HCT116 (cell line): ENCODE results near the gene TWNK. TPM values are rescaled to one million over a fixed set of nuclear protein-coding genes. Genes with fewer than 3 reads are reported as not detected.

ENCODE experiments used
- ATAC-seq: fragments of 200-7000 bp; cut with Tn5 transposase; 2 replicates; pipeline ENCODE4 v1.9.1; 2020; ENCODE audit warnings: mild to moderate bottlenecking, moderate library complexity
- BruUV-seq: library from RNA; stranded (reverse); fragments of 400-500 nt; replicated peaks from 2 replicates; lab custom pipeline; 2021; lab: Mats Ljungman, UMichigan
- CTCF ChIA-PET: fragments of 300-600 bp; sonication (Branson Sonifier 250); formaldehyde crosslinking; loops from one replicate; lab custom pipeline; 2021; ENCODE audit warnings: antibody characterized with exemption; lab: Charles Lee
- POLR2A ChIA-PET: fragments of 300-600, 350-600 bp; sonication (Branson Sonifier 250); formaldehyde crosslinking; loops from one replicate; lab custom pipeline; 2021; ENCODE audit warnings: antibody characterized with exemption; lab: Charles Lee
- RAD21 ChIA-PET, 2 experiments: fragments of 300-600 bp; sonication (Branson Sonifier 250); formaldehyde crosslinking; loops; one replicate each; lab custom pipeline; 2023; ENCODE audit warnings: low total read pairs in 2 of 2; ENCODE audit not compliant: uncharacterized antibody in 2 of 2, unreplicated experiment in 2 of 2, low non-redundant PET in 1 of 2; lab: Charles Lee
- DNase-seq: peaks from one replicate; pipeline ENCODE4 v3.0.0-alpha.2; 2010; ENCODE audit warnings: low read depth, low spot score
- H2AFZ ChIP-seq: fragments of 200-600 bp; shearing (Covaris generic), sonication (generic); 2 replicates; pipeline ENCODE4 v1.6.1; 2017; ENCODE audit warnings: low read depth, mixed run types, mixed read lengths, antibody characterized with exemption, low read length; ENCODE audit not compliant: poor library complexity, severe bottlenecking
- H3K27ac ChIP-seq: 2 replicates; pipeline ENCODE4 v1.5.1; 2012; ENCODE audit warnings: low read depth, low read length
- H3K27me3 ChIP-seq: fragments of 200-600 bp; sonication (generic); 2 replicates; pipeline ENCODE4 v1.6.1; 2016; ENCODE audit warnings: mixed run types, low read length, mixed read lengths; ENCODE audit not compliant: insufficient read depth
- H3K36me3 ChIP-seq, 2 experiments: fragments of 200-500 bp in 1 of 2; fragments of 200-600 bp in 1 of 2; sonication (Bioruptor generic) in 1 of 2; sonication (generic) in 1 of 2; 2 replicates each; pipeline versions ENCODE4 v1.5.1 to v1.6.1; 2014 to 2016; ENCODE audit warnings: low read length in 2 of 2, inconsistent platforms in 1 of 2, mixed read lengths in 1 of 2, mixed run types in 1 of 2; ENCODE audit not compliant: insufficient read depth in 2 of 2, control insufficient read depth in 1 of 2
- H3K4me1 ChIP-seq, 2 experiments: fragments of 200-600 bp in 1 of 2; sonication (generic) in 1 of 2; 2 replicates each; pipeline versions ENCODE4 v1.5.1 to v1.6.1; 2012 to 2017; ENCODE audit warnings: low read length in 2 of 2, inconsistent platforms in 1 of 2, mild to moderate bottlenecking in 1 of 2, mixed read lengths in 1 of 2, mixed run types in 1 of 2, moderate library complexity in 1 of 2; ENCODE audit not compliant: insufficient read depth in 2 of 2, control insufficient read depth in 1 of 2
- H3K4me2 ChIP-seq: fragments of 200-600 bp; sonication (generic); 2 replicates; pipeline ENCODE4 v1.6.1; 2017; ENCODE audit warnings: mixed run types, low read length, mixed read lengths
- H3K4me3 ChIP-seq, 2 experiments: fragments of 200-600 bp in 1 of 2; sonication (generic) in 1 of 2; replicated peaks in 1 of 2; 2 replicates each; pipeline ENCODE4 v1.5.1; 2011 to 2016; ENCODE audit warnings: low read length in 2 of 2, control low read depth in 1 of 2, low read depth in 1 of 2, mild to moderate bottlenecking in 1 of 2, mixed read lengths in 1 of 2, mixed run types in 1 of 2
- H3K79me2 ChIP-seq: fragments of 200-600 bp; sonication (generic); 2 replicates; pipeline ENCODE4 v1.6.1; 2017; ENCODE audit warnings: mild to moderate bottlenecking, mixed run types, low read length, moderate library complexity, mixed read lengths; ENCODE audit not compliant: insufficient read depth
- H3K9ac ChIP-seq: fragments of 200-600 bp; sonication (generic); 2 replicates; pipeline ENCODE4 v1.6.1; 2016; ENCODE audit warnings: low read length, mixed read lengths
- H3K9me2 ChIP-seq: fragments of 200-600 bp; sonication (generic), shearing (Covaris generic); 2 replicates; pipeline ENCODE4 v1.6.1; 2017; ENCODE audit warnings: mixed run types, mild to moderate bottlenecking, moderate library complexity; ENCODE audit not compliant: insufficient read depth
- H3K9me3 ChIP-seq, 2 experiments: fragments of 200-500 bp in 1 of 2; fragments of 200-600 bp in 1 of 2; sonication (Bioruptor generic) in 1 of 2; sonication (generic) in 1 of 2; 2 replicates each; pipeline ENCODE4 v1.6.1; 2014 to 2017; ENCODE audit warnings: low read length in 2 of 2, mixed read lengths in 2 of 2, inconsistent platforms in 1 of 2, low read depth in 1 of 2, mild to moderate bottlenecking in 1 of 2, mixed run types in 1 of 2, moderate library complexity in 1 of 2; ENCODE audit not compliant: control insufficient read depth in 1 of 2, insufficient read depth in 1 of 2
- H4K20me1 ChIP-seq: fragments of 200-600 bp; sonication (generic), shearing (Covaris generic); 2 replicates; pipeline ENCODE4 v1.6.1; 2017; ENCODE audit warnings: mixed run types, mild to moderate bottlenecking, moderate library complexity; ENCODE audit not compliant: insufficient read depth
- CBX3 ChIP-seq: IDR thresholded peaks from 2 replicates; pipeline ENCODE4 v1.6.1; 2012; ENCODE audit warnings: low read depth
- CEBPB ChIP-seq: IDR thresholded peaks from 2 replicates; pipeline ENCODE4 v1.6.1; 2012; ENCODE audit warnings: low read depth
- EGR1 ChIP-seq: IDR thresholded peaks from 2 replicates; pipeline ENCODE4 v1.6.1; 2012; ENCODE audit warnings: low read depth
- ELF1 ChIP-seq: IDR thresholded peaks from 2 replicates; pipeline ENCODE4 v1.6.1; 2012; ENCODE audit warnings: low read depth, borderline replicate concordance
- EZH2 ChIP-seq: fragments of 200-600 bp; sonication (generic); IDR thresholded peaks from 2 replicates; pipeline ENCODE4 v1.6.1; 2017; ENCODE audit warnings: antibody characterized with exemption, mixed run types
- EZH2phosphoT487 ChIP-seq: fragments of 200-600 bp; IDR thresholded peaks from 2 replicates; pipeline ENCODE4 v1.6.1; 2018; ENCODE audit warnings: antibody characterized with exemption, borderline replicate concordance
- FOSL1 ChIP-seq: IDR thresholded peaks from 2 replicates; pipeline ENCODE4 v1.6.1; 2012; ENCODE audit warnings: low read depth
- JUND ChIP-seq: IDR thresholded peaks from 2 replicates; pipeline ENCODE4 v1.6.1; 2012
- POLR2A ChIP-seq: IDR thresholded peaks from 2 replicates; pipeline ENCODE4 v1.7.0; 2011; ENCODE audit warnings: borderline replicate concordance; ENCODE audit not compliant: insufficient read depth, insufficient read length; ENCODE audit errors: extremely low read depth
- POLR2AphosphoS5 ChIP-seq: IDR thresholded peaks from 2 replicates; pipeline ENCODE4 v1.6.1; 2011; ENCODE audit warnings: mild to moderate bottlenecking, low read depth, low read length, moderate library complexity
- RAD21 ChIP-seq: IDR thresholded peaks from 2 replicates; pipeline ENCODE4 v1.6.1; 2012; ENCODE audit warnings: low read depth, mild to moderate bottlenecking
- SIN3A ChIP-seq: IDR thresholded peaks from 2 replicates; pipeline ENCODE4 v1.6.1; 2012; ENCODE audit warnings: low read depth
- SP1 ChIP-seq: IDR thresholded peaks from 2 replicates; pipeline ENCODE4 v1.6.1; 2012; ENCODE audit warnings: low read depth
- SRF ChIP-seq: IDR thresholded peaks from 2 replicates; pipeline ENCODE4 v1.6.1; 2012; ENCODE audit warnings: low read depth
- TCF7L2 ChIP-seq: IDR thresholded peaks from 2 replicates; pipeline ENCODE4 v1.7.0; 2011; ENCODE audit warnings: borderline replicate concordance, inconsistent platforms; ENCODE audit not compliant: insufficient read depth, insufficient read length; ENCODE audit errors: extremely low read depth
- YY1 ChIP-seq: IDR thresholded peaks from 2 replicates; pipeline ENCODE4 v1.6.1; 2011; ENCODE audit warnings: low read length, low read depth, moderate library complexity, mild to moderate bottlenecking; ENCODE audit not compliant: insufficient replicate concordance; ENCODE audit errors: extremely low read depth
- ZFX ChIP-seq: fragments of 450-650 bp; IDR thresholded peaks from 2 replicates; pipeline ENCODE4 v1.6.1; 2017
- ZNF274 ChIP-seq: fragments of 200-500 bp; sonication (Bioruptor generic); IDR thresholded peaks from 2 replicates; pipeline ENCODE4 v1.6.1; 2014; ENCODE audit warnings: mild to moderate bottlenecking, low read depth, low read length, inconsistent platforms
- intact Hi-C: fragments of 100-400 bp; cut with micrococcal nuclease; formaldehyde crosslinking; loops from 2 replicates; pipeline ENCODE4 v1.10.0; 2022
- total RNA-seq: library from RNA; stranded (reverse); gene quantifications from one replicate; pipeline ENCODE4 v1.2.1, GENCODE V29; 2021; ENCODE audit not compliant: unreplicated experiment
- TF ChIP-seq, protein P1 (sequence below): IDR thresholded peaks from 2 replicates; pipeline ENCODE4 v1.6.1; 2012
- TF ChIP-seq, protein P2 (sequence below): IDR thresholded peaks from 2 replicates; pipeline ENCODE4 v1.6.1; 2012; ENCODE audit warnings: low read depth

The TWNK gene
- total RNA-seq, 1 experiment from 2014 or later = 42.1 TPM

DNA sequence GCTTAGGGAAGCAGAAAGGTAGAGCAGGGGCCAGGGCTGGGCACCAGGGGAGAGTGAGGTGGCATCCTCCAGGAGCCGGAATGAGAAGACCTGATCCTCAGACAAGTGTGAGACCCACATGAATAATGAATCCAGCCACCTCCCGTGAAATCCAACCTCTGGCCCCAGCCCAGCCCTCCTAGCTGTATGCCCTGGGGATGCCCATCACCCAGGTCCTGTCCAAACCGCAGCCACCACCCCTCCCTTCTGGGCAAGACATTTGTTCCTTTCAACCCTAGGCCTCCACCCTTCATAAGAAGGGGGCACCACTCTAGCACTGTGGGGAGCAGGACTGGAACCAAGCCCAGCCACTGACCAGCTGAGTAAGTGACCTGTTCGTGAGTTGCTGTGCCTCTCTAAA is 33.9 kb downstream of the TWNK start:
- ATAC-seq (no peak), DNase-seq (no peak)
- H3K27ac ChIP-seq = no peak overlapping the region
- no peak overlapping the region for H2AFZ ChIP-seq
- H3K9me3 ChIP-seq = no peaks in the 10 kb centered on the region
- intact Hi-C loops = no loop called here
- ChIA-PET RAD21 (interaction anchor here in 1 of 2 experiments (0.6 kb wide), 1 partner anchor 80 kb away, joined by 3 read pairs; no protein-coding TSS in a partner anchor), CTCF (no interaction called here), POLR2A (no interaction called here)
- no peaks in the 10 kb centered on the region for H3K36me3 ChIP-seq
- H3K79me2 ChIP-seq = no peaks in the 10 kb centered on the region
- H3K4me2 ChIP-seq = no peak overlapping the region
- H3K4me3 ChIP-seq = no peak overlapping the region
- TF ChIP-seq EZH2 (no peak), POLR2A (no peak), CBX3 (no peak), ZNF274 (no peak), ZFX (no peak), SP1 (no peak), YY1 (no peak), RAD21 (no peak), POLR2AphosphoS5 (no peak), SIN3A (no peak), CEBPB (no peak), FOSL1 (no peak), ELF1 (no peak), EZH2phosphoT487 (no peak), JUND (no peak), EGR1 (no peak), TCF7L2 (no peak), SRF (no peak)
- TF ChIP-seq, protein P1, sequence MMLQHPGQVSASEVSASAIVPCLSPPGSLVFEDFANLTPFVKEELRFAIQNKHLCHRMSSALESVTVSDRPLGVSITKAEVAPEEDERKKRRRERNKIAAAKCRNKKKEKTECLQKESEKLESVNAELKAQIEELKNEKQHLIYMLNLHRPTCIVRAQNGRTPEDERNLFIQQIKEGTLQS = no peak
- TF ChIP-seq, protein P2, sequence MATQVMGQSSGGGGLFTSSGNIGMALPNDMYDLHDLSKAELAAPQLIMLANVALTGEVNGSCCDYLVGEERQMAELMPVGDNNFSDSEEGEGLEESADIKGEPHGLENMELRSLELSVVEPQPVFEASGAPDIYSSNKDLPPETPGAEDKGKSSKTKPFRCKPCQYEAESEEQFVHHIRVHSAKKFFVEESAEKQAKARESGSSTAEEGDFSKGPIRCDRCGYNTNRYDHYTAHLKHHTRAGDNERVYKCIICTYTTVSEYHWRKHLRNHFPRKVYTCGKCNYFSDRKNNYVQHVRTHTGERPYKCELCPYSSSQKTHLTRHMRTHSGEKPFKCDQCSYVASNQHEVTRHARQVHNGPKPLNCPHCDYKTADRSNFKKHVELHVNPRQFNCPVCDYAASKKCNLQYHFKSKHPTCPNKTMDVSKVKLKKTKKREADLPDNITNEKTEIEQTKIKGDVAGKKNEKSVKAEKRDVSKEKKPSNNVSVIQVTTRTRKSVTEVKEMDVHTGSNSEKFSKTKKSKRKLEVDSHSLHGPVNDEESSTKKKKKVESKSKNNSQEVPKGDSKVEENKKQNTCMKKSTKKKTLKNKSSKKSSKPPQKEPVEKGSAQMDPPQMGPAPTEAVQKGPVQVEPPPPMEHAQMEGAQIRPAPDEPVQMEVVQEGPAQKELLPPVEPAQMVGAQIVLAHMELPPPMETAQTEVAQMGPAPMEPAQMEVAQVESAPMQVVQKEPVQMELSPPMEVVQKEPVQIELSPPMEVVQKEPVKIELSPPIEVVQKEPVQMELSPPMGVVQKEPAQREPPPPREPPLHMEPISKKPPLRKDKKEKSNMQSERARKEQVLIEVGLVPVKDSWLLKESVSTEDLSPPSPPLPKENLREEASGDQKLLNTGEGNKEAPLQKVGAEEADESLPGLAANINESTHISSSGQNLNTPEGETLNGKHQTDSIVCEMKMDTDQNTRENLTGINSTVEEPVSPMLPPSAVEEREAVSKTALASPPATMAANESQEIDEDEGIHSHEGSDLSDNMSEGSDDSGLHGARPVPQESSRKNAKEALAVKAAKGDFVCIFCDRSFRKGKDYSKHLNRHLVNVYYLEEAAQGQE = no peak
- peaks cover 0 to 13% of the 10 kb centered on the region in 2 experiments; a peak in 3 of 4 replicates for H3K4me1 ChIP-seq
- no peaks in the 10 kb centered on the region for H3K27me3 ChIP-seq
- H3K9me2 ChIP-seq = no peaks in the 10 kb centered on the region
- no TSS peak for BruUV-seq
- no peak overlapping the region for H3K9ac ChIP-seq
- H4K20me1 ChIP-seq = no peaks in the 10 kb centered on the region
